GM12878 (cell line): ENCODE results near the gene PPIA.

Source experiments
- GABPA ChIP-seq: IDR thresholded peaks from 2 replicates; pipeline ENCODE4 v1.6.1; 2014; ENCODE audit warnings: antibody characterized with exemption, low read depth, mild to moderate bottlenecking, inconsistent platforms
- KDM1A ChIP-seq: fragments of 200-600 bp; sonication (generic); IDR thresholded peaks from 2 replicates; pipeline ENCODE4 v1.6.1; 2016; ENCODE audit warnings: borderline replicate concordance
- RELA ChIP-seq: fragments of 450-650 bp; IDR thresholded peaks from 2 replicates; pipeline ENCODE4 v1.8.0; 2014; ENCODE audit warnings: borderline replicate concordance; ENCODE audit not compliant: partially characterized antibody
- SP1 ChIP-seq: IDR thresholded peaks from one replicate; pipeline ENCODE4 v1.6.1; 2011; ENCODE audit warnings: low read depth, low read length
- ZNF207 ChIP-seq: fragments of 450-650 bp; IDR thresholded peaks from 2 replicates; pipeline ENCODE4 v1.6.1; 2014; ENCODE audit warnings: antibody characterized with exemption, mild to moderate bottlenecking, borderline replicate concordance

GRCh38 chr7:44757739-44758138 lies 38.7 kb upstream of the PPIA start:
- TF ChIP-seq GABPA (no peak), RELA (no peak), SP1 (no peak), KDM1A (no peak), ZNF207 (no peak)
